Measurements from ENCODE around the gene THSD7B.
"Not testable (repeated sequence)": the region's sequence is repeated elsewhere in the genome, so short reads cannot be mapped to it uniquely, and the experiment has no call there.

The THSD7B gene

DNA sequence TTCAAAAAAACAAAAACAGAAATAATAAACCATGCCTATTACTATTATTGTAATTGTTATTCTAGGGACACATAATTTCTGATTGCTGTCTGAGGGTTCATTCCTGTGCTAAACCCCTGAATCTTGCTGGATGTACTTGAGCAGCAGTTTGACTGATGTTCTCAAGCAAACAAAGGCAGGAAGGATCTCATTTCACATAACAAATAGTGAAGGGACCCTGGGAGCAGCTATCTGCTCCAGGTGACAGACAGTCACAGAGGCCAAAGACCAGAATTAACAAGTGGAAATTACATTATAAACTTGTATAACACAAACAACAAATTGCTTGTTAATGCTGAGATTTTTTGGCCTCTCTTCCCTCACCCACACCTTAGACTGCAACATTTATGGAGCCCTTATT is 284.2 kb downstream of the THSD7B start:
- DNase-seq, result no peak
- Mint-ChIP-seq H3K36me3 (ENCODE audit: low read depth) (no peaks in the 10 kb centered on the region), H3K4me1 (no peaks in the 10 kb centered on the region), H3K4me3 (no peak overlapping the region), H3K9me3 (no peaks in the 10 kb centered on the region), H3K27ac (no peak overlapping the region), H3K27me3 (ENCODE audit: low read depth, poor library complexity) (peaks cover 6% of the 10 kb centered on the region)
- TF ChIP-seq, protein P1, sequence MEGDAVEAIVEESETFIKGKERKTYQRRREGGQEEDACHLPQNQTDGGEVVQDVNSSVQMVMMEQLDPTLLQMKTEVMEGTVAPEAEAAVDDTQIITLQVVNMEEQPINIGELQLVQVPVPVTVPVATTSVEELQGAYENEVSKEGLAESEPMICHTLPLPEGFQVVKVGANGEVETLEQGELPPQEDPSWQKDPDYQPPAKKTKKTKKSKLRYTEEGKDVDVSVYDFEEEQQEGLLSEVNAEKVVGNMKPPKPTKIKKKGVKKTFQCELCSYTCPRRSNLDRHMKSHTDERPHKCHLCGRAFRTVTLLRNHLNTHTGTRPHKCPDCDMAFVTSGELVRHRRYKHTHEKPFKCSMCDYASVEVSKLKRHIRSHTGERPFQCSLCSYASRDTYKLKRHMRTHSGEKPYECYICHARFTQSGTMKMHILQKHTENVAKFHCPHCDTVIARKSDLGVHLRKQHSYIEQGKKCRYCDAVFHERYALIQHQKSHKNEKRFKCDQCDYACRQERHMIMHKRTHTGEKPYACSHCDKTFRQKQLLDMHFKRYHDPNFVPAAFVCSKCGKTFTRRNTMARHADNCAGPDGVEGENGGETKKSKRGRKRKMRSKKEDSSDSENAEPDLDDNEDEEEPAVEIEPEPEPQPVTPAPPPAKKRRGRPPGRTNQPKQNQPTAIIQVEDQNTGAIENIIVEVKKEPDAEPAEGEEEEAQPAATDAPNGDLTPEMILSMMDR (IDR thresholded peaks at IDR 0.05), result no peak

DNA sequence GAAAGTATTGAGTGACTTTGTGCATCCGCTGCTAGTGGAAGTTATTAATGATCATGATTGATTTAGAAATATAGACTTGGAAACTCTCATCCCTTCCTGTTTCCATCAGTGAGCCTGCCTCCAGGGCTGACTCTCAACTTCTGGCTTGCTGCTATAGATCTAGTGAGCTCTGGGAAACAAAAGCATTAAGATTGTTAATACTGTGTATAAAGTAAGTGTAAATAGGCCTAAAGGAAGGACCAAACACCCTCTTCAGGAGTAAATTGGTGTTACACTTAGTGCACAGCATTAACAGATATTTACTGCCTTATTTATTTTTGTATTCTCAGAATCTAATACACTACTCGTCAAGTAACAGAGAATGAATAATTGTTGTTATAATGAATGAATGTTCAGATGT is 285.6 kb downstream of the THSD7B start:
- H3K36me3 Mint-ChIP-seq (ENCODE audit: low read depth), result no peaks in the 10 kb centered on the region
- DNase-seq, result no peak
- no peaks in the 10 kb centered on the region for H3K4me1 Mint-ChIP-seq
- TF ChIP-seq, protein P1 (IDR thresholded peaks at IDR 0.05), result peak; percentile 43
- H3K9me3 Mint-ChIP-seq, result no peaks in the 10 kb centered on the region
- H3K27me3 Mint-ChIP-seq (ENCODE audit: low read depth, poor library complexity), result peaks cover 3% of the 10 kb centered on the region
- no peak overlapping the region for H3K27ac Mint-ChIP-seq
- no peak overlapping the region for H3K4me3 Mint-ChIP-seq

DNA sequence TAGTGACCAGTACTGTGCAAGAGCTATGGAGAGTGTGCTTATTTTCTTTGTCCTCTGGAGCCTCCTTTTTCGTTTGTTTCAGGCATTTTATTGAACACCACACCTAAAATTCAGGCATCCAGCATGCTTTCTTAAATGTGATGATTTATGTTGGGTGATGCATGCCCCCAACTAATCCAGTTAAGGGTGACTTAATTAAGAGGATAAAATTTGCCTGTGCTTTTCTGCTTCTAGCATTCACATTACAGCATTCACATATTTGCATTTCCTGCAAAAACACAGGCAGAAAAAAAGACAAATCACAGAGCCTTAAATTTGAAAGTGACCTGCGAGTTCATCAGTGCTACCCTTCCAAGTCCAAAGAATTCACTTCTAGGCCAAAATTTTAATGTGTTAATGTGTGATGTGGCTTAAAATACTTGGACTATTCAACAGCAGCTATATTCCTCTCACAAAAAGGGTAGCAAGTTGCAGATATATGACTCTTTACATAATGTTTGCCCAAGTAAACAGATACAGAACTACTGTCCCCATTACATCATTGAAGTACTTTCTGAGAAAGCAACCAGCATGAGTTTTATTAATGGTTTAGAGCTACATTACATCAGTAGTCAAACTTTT is 286.5 kb downstream of the THSD7B start:
- TF ChIP-seq, protein P1 (IDR thresholded peaks at IDR 0.05), result no peak
- H3K4me1 Mint-ChIP-seq, result no peaks in the 10 kb centered on the region
- H3K27ac Mint-ChIP-seq, result no peak overlapping the region
- DNase-seq, result no peak
- no peaks in the 10 kb centered on the region for H3K36me3 Mint-ChIP-seq (ENCODE audit: low read depth)
- peaks cover 3% of the 10 kb centered on the region for H3K27me3 Mint-ChIP-seq (ENCODE audit: low read depth, poor library complexity)
- no peak overlapping the region for H3K4me3 Mint-ChIP-seq
- no peaks in the 10 kb centered on the region for H3K9me3 Mint-ChIP-seq

DNA sequence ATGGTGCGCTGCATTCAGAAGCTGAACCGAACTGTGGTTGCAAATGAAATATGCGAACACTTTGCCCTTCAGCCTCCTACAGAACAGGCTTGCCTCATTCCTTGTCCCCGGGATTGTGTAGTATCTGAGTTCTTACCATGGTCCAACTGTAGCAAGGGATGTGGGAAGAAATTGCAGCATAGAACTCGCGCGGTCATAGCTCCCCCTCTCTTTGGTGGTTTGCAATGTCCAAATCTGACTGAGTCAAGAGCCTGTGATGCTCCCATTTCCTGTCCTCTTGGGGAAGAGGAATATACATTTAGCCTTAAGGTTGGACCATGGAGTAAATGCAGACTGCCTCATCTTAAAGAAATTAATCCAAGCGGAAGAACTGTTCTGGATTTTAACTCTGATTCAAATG is 291.4 kb downstream of the THSD7B start:
- Mint-ChIP-seq H3K4me1 (no peaks in the 10 kb centered on the region), H3K36me3 (ENCODE audit: low read depth) (no peaks in the 10 kb centered on the region), H3K9me3 (no peaks in the 10 kb centered on the region), H3K27me3 (ENCODE audit: low read depth, poor library complexity) (peaks cover 3% of the 10 kb centered on the region), H3K27ac (no peak overlapping the region), H3K4me3 (no peak overlapping the region)
- TF ChIP-seq, protein P1 (IDR thresholded peaks at IDR 0.05), result no peak
- peak; percentile 2 for DNase-seq

DNA sequence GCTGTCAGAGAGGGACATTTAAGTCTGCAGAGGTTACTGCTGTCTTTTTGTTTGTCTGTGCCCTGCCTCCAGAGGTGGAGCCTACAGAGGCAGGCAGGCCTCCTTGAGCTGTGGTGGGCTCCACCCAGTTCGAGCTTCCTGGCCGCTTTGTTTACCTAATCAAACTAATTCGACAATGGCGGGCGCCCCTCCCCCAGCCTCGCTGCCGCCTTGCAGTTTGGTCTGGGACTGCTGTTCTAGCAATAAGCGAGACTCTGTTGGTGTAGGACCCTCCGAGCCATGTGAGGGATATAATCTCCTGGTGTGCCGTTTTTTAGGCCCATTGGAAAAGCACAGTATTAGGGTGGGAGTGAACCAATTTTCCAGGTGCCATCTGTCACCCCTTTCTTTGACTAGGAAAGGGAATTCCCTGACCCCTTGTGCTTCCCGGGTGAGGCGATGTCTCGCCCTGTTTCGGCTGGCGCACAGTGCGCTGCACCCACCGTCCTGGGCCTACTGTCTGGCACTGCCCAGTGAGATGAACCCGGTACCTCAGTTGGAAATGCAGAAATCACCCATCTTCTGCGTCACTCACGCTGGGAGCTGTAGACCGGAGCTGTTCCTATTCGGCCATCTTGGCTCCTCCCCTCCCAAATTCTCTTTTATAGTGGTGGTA is 310.9 kb downstream of the THSD7B start:
- DNase-seq; H3K36me3 Mint-ChIP-seq (ENCODE audit: low read depth); H3K27ac Mint-ChIP-seq; H3K4me1 Mint-ChIP-seq; H3K27me3 Mint-ChIP-seq (ENCODE audit: low read depth, poor library complexity); H3K4me3 Mint-ChIP-seq: not testable (repeated sequence)
- H3K9me3 Mint-ChIP-seq, result peaks cover 45% of the 10 kb centered on the region

DNA sequence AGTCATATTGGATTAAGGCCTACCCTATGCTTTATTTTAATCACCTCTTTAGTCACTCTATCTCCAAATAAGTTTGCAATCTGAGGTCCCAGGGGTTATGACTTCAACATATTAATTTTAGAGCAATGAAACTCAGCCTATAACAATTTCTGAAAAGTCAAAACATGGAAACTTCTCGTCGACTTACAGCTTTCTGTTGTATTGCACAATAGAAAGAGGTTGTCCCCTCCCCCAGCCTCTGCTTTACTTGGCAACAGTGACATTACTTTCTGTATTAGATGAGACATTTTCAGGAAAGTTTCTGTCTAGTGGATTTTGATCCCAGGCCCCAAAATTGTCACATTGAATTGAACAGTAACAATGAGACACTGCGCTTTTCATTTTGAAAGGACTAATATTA is 326.4 kb downstream of the THSD7B start:
- DNase-seq, result no peak
- Mint-ChIP-seq H3K27me3 (ENCODE audit: low read depth, poor library complexity) (peaks cover 3% of the 10 kb centered on the region), H3K36me3 (ENCODE audit: low read depth) (no peaks in the 10 kb centered on the region), H3K4me1 (no peaks in the 10 kb centered on the region), H3K9me3 (no peaks in the 10 kb centered on the region), H3K27ac (no peak overlapping the region), H3K4me3 (no peak overlapping the region)
- TF ChIP-seq, protein P1 (IDR thresholded peaks at IDR 0.05), result no peak

Data from nephron progenitor cell (in vitro differentiated cells).